WTC11 (cell line): ENCODE data around the gene MAGEC1. TPM values are rescaled to one million over a fixed set of nuclear protein-coding genes. Genes with fewer than 3 reads are reported as not detected.

ENCODE experiments used
- ATAC-seq: fragments of 200-7000 bp; cut with Tn5 transposase; 2 replicates; pipeline ENCODE4 v1.10.0; 2021; ENCODE audit warnings: mild to moderate bottlenecking, moderate library complexity
- CTCF ChIA-PET: fragments of 300-600 bp; sonication (Branson Sonifier 250); formaldehyde crosslinking; loops from one replicate; lab custom pipeline; 2021; ENCODE audit warnings: antibody characterized with exemption; lab: Charles Lee
- POLR2A ChIA-PET: fragments of 350-600 bp; sonication (Branson Sonifier 250); formaldehyde crosslinking; loops from one replicate; lab custom pipeline; 2021; ENCODE audit warnings: antibody characterized with exemption; lab: Charles Lee
- DNase-seq: peaks from one replicate; pipeline ENCODE4 v3.0.0; 2021; ENCODE audit warnings: low spot score
- H3K27ac Mint-ChIP-seq: 2 replicates; pipeline ENCODE4 v1.8.0; 2021; ENCODE audit warnings: mixed read lengths
- H3K27me3 Mint-ChIP-seq: 2 replicates; pipeline ENCODE4 v1.8.0; 2021; ENCODE audit warnings: low read depth, mild to moderate bottlenecking, moderate library complexity, mixed read lengths
- H3K36me3 Mint-ChIP-seq: 2 replicates; pipeline ENCODE4 v1.8.0; 2021; ENCODE audit warnings: mixed read lengths
- H3K4me1 Mint-ChIP-seq: 2 replicates; pipeline ENCODE4 v1.8.0; 2022; ENCODE audit warnings: mixed read lengths
- H3K4me3 Mint-ChIP-seq: 2 replicates; pipeline ENCODE4 v1.8.0; 2021; ENCODE audit warnings: mild to moderate bottlenecking, moderate library complexity, mixed read lengths
- H3K9me3 Mint-ChIP-seq: 2 replicates; pipeline ENCODE4 v1.8.0; 2021; ENCODE audit warnings: mixed read lengths
- ETV6 ChIP-seq: sonication (generic); formaldehyde crosslinking; IDR thresholded peaks from 2 replicates; pipeline ENCODE4 v1.8.1; 2022; ENCODE audit warnings: mild to moderate bottlenecking, missing genetic modification reagents
- NFE2L1 ChIP-seq: sonication (generic); formaldehyde crosslinking; IDR thresholded peaks from 2 replicates; pipeline ENCODE4 v1.8.1; 2023; ENCODE audit warnings: missing genetic modification reagents
- NR1H2 ChIP-seq: sonication (generic); formaldehyde crosslinking; IDR thresholded peaks from 2 replicates; pipeline ENCODE4 v1.9.0; 2021; ENCODE audit warnings: mild to moderate bottlenecking, moderate library complexity, missing genetic modification reagents
- RELA ChIP-seq: sonication (generic); formaldehyde crosslinking; IDR thresholded peaks from 2 replicates; pipeline ENCODE4 v1.8.1; 2022; ENCODE audit warnings: missing genetic modification reagents, mild to moderate bottlenecking, borderline replicate concordance
- TEAD4 ChIP-seq: sonication (generic); formaldehyde crosslinking; IDR thresholded peaks from 2 replicates; pipeline ENCODE4 v1.8.0; 2022; ENCODE audit warnings: mild to moderate bottlenecking, missing genetic modification reagents
- ZBTB21 ChIP-seq: sonication (generic); formaldehyde crosslinking; IDR thresholded peaks from 2 replicates; pipeline ENCODE4 v1.8.1; 2023; ENCODE audit warnings: mild to moderate bottlenecking, missing genetic modification reagents, borderline replicate concordance
- ZNF138 ChIP-seq: sonication (generic); formaldehyde crosslinking; conservative IDR thresholded peaks from 2 replicates; pipeline ENCODE4 v1.8.1; 2022; ENCODE audit warnings: mild to moderate bottlenecking, moderate library complexity, missing genetic modification reagents
- ZNF219 ChIP-seq: sonication (generic); formaldehyde crosslinking; IDR thresholded peaks from 2 replicates; pipeline ENCODE4 v1.8.0; 2023; ENCODE audit warnings: missing genetic modification reagents, mild to moderate bottlenecking, borderline replicate concordance
- ZNF232 ChIP-seq: sonication (generic); formaldehyde crosslinking; IDR thresholded peaks from 2 replicates; pipeline ENCODE4 v1.8.0; 2022; ENCODE audit warnings: mild to moderate bottlenecking, missing genetic modification reagents
- ZNF423 ChIP-seq: fragments of 250-450 bp; sonication (Bioruptor Pico); IDR thresholded peaks from 2 replicates; pipeline ENCODE4 v2.1.2; 2022; ENCODE audit warnings: mild to moderate bottlenecking, moderate library complexity
- total RNA-seq: library from RNA; stranded (reverse); gene quantifications from 3 replicates; pipeline ENCODE4 v1.2.3, GENCODE V29; 2021
- TF ChIP-seq, protein P1 (sequence below): sonication (generic); formaldehyde crosslinking; IDR thresholded peaks from 2 replicates; pipeline ENCODE4 v1.8.1; 2022; ENCODE audit warnings: mild to moderate bottlenecking, moderate library complexity, missing genetic modification reagents
- TF ChIP-seq, protein P2 (sequence below): sonication (generic); formaldehyde crosslinking; IDR thresholded peaks from 2 replicates; pipeline ENCODE4 v1.8.1; 2023; ENCODE audit warnings: mild to moderate bottlenecking, missing genetic modification reagents, borderline replicate concordance
- TF ChIP-seq, protein P3 (sequence below): sonication (generic); formaldehyde crosslinking; IDR thresholded peaks from 2 replicates; pipeline ENCODE4 v1.8.1; 2023; ENCODE audit warnings: mild to moderate bottlenecking, missing genetic modification reagents
- TF ChIP-seq, protein P4 (sequence below): fragments of 250-450 bp; sonication (Bioruptor Pico); conservative IDR thresholded peaks from 2 replicates; pipeline ENCODE4 v1.9.0; 2021; ENCODE audit warnings: mild to moderate bottlenecking
- TF ChIP-seq, protein P5 (sequence below): fragments of 250-450 bp; sonication (Bioruptor Pico); IDR thresholded peaks from 2 replicates; pipeline ENCODE4 v1.9.0; 2021; ENCODE audit warnings: moderate library complexity, mild to moderate bottlenecking, inconsistent platforms, borderline replicate concordance
- TF ChIP-seq, protein P6 (sequence below): sonication (generic); formaldehyde crosslinking; IDR thresholded peaks from 2 replicates; pipeline ENCODE4 v1.8.1; 2022; ENCODE audit warnings: low read depth, missing genetic modification reagents, borderline replicate concordance

Gene MAGEC1
- total RNA-seq, 1 experiment from 2014 or later: 0.07 TPM

DNA sequence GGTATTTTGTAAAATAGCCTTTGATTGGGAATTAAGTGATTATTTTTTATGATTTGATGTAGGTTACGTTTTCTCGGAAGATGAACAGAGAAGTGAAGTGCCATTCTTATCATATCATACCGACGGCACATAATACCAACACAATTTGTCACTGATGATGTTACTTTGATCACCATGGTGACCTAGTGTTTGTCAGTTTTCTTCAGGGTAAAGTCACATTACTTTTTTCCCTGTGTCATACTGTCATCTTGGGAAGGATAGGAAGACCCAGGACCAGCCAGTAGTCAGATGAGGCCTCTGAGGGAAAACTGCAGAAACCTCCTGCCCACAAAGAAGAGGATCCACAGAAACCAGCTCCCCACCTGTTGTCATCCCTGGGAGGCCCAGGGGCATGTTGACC lies 1.3 kb upstream of the MAGEC1 start (continued):
- TF ChIP-seq, protein P1, sequence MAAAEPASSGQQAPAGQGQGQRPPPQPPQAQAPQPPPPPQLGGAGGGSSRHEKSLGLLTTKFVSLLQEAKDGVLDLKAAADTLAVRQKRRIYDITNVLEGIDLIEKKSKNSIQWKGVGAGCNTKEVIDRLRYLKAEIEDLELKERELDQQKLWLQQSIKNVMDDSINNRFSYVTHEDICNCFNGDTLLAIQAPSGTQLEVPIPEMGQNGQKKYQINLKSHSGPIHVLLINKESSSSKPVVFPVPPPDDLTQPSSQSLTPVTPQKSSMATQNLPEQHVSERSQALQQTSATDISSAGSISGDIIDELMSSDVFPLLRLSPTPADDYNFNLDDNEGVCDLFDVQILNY: no peak
- TF ChIP-seq, protein P2, sequence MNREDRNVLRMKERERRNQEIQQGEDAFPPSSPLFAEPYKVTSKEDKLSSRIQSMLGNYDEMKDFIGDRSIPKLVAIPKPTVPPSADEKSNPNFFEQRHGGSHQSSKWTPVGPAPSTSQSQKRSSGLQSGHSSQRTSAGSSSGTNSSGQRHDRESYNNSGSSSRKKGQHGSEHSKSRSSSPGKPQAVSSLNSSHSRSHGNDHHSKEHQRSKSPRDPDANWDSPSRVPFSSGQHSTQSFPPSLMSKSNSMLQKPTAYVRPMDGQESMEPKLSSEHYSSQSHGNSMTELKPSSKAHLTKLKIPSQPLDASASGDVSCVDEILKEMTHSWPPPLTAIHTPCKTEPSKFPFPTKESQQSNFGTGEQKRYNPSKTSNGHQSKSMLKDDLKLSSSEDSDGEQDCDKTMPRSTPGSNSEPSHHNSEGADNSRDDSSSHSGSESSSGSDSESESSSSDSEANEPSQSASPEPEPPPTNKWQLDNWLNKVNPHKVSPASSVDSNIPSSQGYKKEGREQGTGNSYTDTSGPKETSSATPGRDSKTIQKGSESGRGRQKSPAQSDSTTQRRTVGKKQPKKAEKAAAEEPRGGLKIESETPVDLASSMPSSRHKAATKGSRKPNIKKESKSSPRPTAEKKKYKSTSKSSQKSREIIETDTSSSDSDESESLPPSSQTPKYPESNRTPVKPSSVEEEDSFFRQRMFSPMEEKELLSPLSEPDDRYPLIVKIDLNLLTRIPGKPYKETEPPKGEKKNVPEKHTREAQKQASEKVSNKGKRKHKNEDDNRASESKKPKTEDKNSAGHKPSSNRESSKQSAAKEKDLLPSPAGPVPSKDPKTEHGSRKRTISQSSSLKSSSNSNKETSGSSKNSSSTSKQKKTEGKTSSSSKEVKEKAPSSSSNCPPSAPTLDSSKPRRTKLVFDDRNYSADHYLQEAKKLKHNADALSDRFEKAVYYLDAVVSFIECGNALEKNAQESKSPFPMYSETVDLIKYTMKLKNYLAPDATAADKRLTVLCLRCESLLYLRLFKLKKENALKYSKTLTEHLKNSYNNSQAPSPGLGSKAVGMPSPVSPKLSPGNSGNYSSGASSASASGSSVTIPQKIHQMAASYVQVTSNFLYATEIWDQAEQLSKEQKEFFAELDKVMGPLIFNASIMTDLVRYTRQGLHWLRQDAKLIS (CRISPR knock-in tag): no peak
- no peak for TF ChIP-seq NFE2L1 (CRISPR knock-in tag)
- TF ChIP-seq TEAD4 (CRISPR knock-in tag): no peak
- TF ChIP-seq, protein P3, sequence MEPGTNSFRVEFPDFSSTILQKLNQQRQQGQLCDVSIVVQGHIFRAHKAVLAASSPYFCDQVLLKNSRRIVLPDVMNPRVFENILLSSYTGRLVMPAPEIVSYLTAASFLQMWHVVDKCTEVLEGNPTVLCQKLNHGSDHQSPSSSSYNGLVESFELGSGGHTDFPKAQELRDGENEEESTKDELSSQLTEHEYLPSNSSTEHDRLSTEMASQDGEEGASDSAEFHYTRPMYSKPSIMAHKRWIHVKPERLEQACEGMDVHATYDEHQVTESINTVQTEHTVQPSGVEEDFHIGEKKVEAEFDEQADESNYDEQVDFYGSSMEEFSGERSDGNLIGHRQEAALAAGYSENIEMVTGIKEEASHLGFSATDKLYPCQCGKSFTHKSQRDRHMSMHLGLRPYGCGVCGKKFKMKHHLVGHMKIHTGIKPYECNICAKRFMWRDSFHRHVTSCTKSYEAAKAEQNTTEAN (CRISPR knock-in tag): no peak
- TF ChIP-seq ZNF423 (CRISPR knock-in tag): no peak
- TF ChIP-seq RELA (CRISPR knock-in tag): no peak
- TF ChIP-seq ZBTB21 (CRISPR knock-in tag): no peak
- no peak for TF ChIP-seq NR1H2
- TF ChIP-seq, protein P4, sequence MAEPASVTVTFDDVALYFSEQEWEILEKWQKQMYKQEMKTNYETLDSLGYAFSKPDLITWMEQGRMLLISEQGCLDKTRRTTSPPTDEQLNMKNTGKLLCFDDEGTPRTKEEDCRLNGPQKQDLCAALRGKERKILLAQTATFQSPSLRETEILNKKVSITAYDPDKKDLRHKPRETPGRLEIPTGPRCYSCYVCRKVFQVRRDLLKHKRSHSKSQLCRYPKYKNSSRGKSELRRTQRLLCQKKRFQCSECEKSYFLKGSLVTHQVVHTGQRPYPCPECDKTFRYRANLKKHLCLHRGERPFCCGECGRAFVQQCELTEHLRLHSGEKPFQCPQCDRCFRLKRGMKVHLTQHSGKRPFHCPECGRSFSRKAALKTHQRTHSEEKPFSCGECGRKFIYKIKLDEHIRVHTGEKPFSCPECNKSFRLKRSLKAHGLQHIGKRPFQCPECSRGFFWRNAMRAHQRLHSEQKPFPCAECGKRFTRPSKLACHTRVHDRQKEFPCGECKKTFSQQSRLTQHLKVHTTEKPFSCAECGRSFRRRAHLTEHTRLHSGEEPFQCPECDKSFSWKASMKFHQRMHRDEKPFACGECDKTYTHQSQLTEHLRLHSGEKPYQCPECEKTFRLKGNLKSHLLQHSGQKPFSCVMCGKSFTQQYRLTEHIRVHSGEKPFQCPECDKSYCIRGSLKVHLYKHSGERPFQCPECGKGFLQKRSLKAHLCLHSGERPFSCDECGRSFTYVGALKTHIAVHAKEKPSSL (CRISPR knock-in tag): no peak
- TF ChIP-seq, protein P5, sequence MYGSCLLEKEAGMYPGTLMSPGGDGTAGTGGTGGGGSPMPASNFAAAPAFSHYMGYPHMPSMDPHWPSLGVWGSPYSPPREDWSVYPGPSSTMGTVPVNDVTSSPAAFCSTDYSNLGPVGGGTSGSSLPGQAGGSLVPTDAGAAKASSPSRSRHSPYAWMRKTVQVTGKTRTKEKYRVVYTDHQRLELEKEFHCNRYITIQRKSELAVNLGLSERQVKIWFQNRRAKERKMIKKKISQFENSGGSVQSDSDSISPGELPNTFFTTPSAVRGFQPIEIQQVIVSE (CRISPR knock-in tag): no peak
- TF ChIP-seq, protein P6, sequence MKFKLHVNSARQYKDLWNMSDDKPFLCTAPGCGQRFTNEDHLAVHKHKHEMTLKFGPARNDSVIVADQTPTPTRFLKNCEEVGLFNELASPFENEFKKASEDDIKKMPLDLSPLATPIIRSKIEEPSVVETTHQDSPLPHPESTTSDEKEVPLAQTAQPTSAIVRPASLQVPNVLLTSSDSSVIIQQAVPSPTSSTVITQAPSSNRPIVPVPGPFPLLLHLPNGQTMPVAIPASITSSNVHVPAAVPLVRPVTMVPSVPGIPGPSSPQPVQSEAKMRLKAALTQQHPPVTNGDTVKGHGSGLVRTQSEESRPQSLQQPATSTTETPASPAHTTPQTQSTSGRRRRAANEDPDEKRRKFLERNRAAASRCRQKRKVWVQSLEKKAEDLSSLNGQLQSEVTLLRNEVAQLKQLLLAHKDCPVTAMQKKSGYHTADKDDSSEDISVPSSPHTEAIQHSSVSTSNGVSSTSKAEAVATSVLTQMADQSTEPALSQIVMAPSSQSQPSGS (CRISPR knock-in tag): no peak
- TF ChIP-seq, all 79 proteins: peak for 0

DNA sequence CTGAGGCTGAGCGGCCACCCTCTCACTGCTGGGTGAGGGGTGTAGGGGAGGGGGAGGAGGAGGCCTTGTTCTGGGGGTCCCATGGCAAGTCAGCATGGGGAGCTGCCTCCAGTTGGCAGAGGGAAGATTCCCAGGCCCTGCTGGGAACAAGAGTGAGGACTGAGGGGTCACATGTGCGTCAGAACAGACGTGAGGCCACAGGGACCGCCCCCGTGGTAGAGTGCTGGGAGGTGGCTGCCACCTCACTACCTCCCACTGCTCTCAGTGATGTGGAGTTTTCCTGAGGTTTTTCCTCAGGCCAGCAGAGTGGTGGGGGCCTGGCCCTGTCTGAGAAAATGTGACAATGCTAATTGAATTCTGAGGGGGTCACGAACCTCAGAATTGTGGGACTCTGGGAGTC lies 568 bp downstream of the MAGEC1 start:
- Mint-ChIP-seq H3K27me3 (no peaks in the 10 kb centered on the region), H3K4me1 (no peaks in the 10 kb centered on the region), H3K27ac (no peak overlapping the region), H3K36me3 (peaks cover 18% of the 10 kb centered on the region), H3K4me3 (no peak overlapping the region), H3K9me3 (peaks cover 26% of the 10 kb centered on the region)
- TF ChIP-seq ZNF232 (CRISPR knock-in tag) (no peak), ETV6 (CRISPR knock-in tag) (no peak), RELA (CRISPR knock-in tag) (no peak), ZNF219 (CRISPR knock-in tag) (no peak), ZNF138 (CRISPR knock-in tag) (no peak)
- DNase-seq: no peak
- ChIA-PET CTCF (no interaction called here), POLR2A (no interaction called here)
- ATAC-seq: no peak
